ENCODE measurements around the gene GRIK4.

Gene GRIK4

DNA sequence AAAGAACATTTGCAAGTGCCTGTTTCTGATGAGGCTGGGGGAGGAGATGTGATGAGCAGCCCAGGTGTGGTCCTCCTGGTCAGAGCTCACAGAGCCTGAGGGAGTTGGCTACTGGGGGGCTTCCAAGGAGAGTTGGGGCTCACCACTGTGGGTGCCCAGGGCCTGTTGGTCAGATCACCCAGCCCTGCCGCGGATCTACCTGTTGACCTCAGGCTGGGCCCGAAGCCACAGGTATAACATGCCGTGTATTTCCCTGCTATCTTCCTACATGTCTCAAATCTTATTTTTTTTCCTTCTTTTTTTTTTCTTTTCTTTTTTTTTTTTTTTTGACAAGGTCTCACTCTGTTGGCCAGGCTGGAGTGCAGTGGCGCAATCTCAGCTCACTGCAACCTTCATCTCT is 312.7 kb downstream of the GRIK4 start:
- in situ Hi-C loops (cut with MboI; ENCODE audit: low sequenced_read_pairs), result no loop called here
- H3K27me3 ChIP-seq (ENCODE audit: low read depth), result no peaks in the 10 kb centered on the region
- H3K9me3 ChIP-seq, result no peaks in the 10 kb centered on the region

DNA sequence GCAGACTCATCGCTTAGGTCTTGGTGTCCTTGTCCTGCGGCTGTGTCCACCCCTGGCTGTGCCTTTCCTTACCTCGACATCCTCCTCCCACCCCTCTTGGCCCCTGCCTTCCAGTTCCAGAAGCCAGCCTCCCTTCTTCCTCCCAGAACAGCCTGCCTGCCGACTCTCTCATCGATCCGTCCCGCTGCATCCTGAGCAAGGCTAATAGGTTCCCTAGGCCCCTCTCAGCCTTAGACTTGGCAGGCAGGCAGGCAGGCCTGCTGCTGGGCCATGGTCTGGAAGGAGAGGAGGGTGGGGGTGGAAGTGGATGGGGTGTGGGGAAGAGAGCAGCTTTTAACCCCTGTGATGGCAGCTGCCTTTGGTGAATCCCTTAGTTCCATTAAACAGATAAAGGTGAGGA is 315.6 kb downstream of the GRIK4 start:
- Histone ChIP-seq H3K27me3 (ENCODE audit: low read depth) (no peaks in the 10 kb centered on the region), H3K4me1 (no peaks in the 10 kb centered on the region), H3K9me3 (no peaks in the 10 kb centered on the region), H3K36me3 (replicated peaks) (no peaks in the 10 kb centered on the region), H3K4me3 (no peak overlapping the region)
- DNase-seq (ENCODE audit: low spot score in 2 of 2), result no peak
- in situ Hi-C loops (cut with MboI; ENCODE audit: low sequenced_read_pairs), result no loop called here

More for the DNA sequence above, 312.7 kb downstream of the GRIK4 start:
- Histone ChIP-seq H3K4me3 (no peak overlapping the region), H3K4me1 (no peaks in the 10 kb centered on the region), H3K36me3 (replicated peaks) (no peaks in the 10 kb centered on the region)
- DNase-seq (ENCODE audit: low spot score in 2 of 2), result no peak

- no peaks in the 10 kb centered on the region for H3K27me3 ChIP-seq (ENCODE audit: low read depth)
- no peak overlapping the region for H3K4me3 ChIP-seq
- H3K4me1 ChIP-seq, result no peaks in the 10 kb centered on the region
- in situ Hi-C loops (cut with MboI; ENCODE audit: low sequenced_read_pairs), result no loop called here
- H3K9me3 ChIP-seq, result no peaks in the 10 kb centered on the region
- H3K36me3 ChIP-seq (replicated peaks), result no peaks in the 10 kb centered on the region
- no peak for DNase-seq (ENCODE audit: low spot score in 2 of 2)
Observed at GRCh38 chr11:120827820-120828219, 316.3 kb downstream of the GRIK4 start.

- no peaks in the 10 kb centered on the region for H3K27me3 ChIP-seq (ENCODE audit: low read depth)
- no peaks in the 10 kb centered on the region for H3K36me3 ChIP-seq (replicated peaks)
- in situ Hi-C loops (cut with MboI; ENCODE audit: low sequenced_read_pairs), result no loop called here
- no peak overlapping the region for H3K4me3 ChIP-seq
- H3K9me3 ChIP-seq, result no peaks in the 10 kb centered on the region
- no peak for DNase-seq (ENCODE audit: low spot score in 2 of 2)
- no peaks in the 10 kb centered on the region for H3K4me1 ChIP-seq
Observed at GRCh38 chr11:120828847-120829246, 317.3 kb downstream of the GRIK4 start.

- in situ Hi-C loops (cut with MboI; ENCODE audit: low sequenced_read_pairs), result no loop called here
- no peaks in the 10 kb centered on the region for H3K9me3 ChIP-seq
- H3K4me1 ChIP-seq, result no peaks in the 10 kb centered on the region
- no peaks in the 10 kb centered on the region for H3K36me3 ChIP-seq (replicated peaks)
- no peaks in the 10 kb centered on the region for H3K27me3 ChIP-seq (ENCODE audit: low read depth)
- H3K4me3 ChIP-seq, result no peak overlapping the region
- no peak for DNase-seq (ENCODE audit: low spot score in 2 of 2)
Observed at GRCh38 chr11:120830085-120830620, 318.6 kb downstream of the GRIK4 start.

- Histone ChIP-seq H3K4me3 (no peak overlapping the region), H3K27me3 (ENCODE audit: low read depth) (no peaks in the 10 kb centered on the region), H3K4me1 (no peaks in the 10 kb centered on the region), H3K9me3 (no peaks in the 10 kb centered on the region), H3K36me3 (replicated peaks) (no peaks in the 10 kb centered on the region)
- DNase-seq (ENCODE audit: low spot score in 2 of 2), result no peak
- in situ Hi-C loops (cut with MboI; ENCODE audit: low sequenced_read_pairs), result no loop called here
Observed at GRCh38 chr11:120832481-120833238, 321.1 kb downstream of the GRIK4 start.

- no peaks in the 10 kb centered on the region for H3K9me3 ChIP-seq
- H3K27me3 ChIP-seq (ENCODE audit: low read depth), result no peaks in the 10 kb centered on the region
Observed at GRCh38 chr11:120834686-120835210, 323.2 kb downstream of the GRIK4 start.

GRCh38 chr11:120835601-120836228 is 324.2 kb downstream of the GRIK4 start:
- in situ Hi-C loops (cut with MboI; ENCODE audit: low sequenced_read_pairs), result no loop called here
- H3K27me3 ChIP-seq (ENCODE audit: low read depth), result no peaks in the 10 kb centered on the region
- H3K4me3 ChIP-seq, result no peak overlapping the region
- H3K4me1 ChIP-seq, result no peaks in the 10 kb centered on the region
- no peaks in the 10 kb centered on the region for H3K9me3 ChIP-seq
- no peaks in the 10 kb centered on the region for H3K36me3 ChIP-seq (replicated peaks)
- no peak for DNase-seq (ENCODE audit: low spot score in 2 of 2)

More at GRCh38 chr11:120834686-120835210, 323.2 kb downstream of the GRIK4 start:
- in situ Hi-C loops (cut with MboI; ENCODE audit: low sequenced_read_pairs), result no loop called here
- H3K4me3 ChIP-seq, result no peak overlapping the region
- H3K4me1 ChIP-seq, result no peaks in the 10 kb centered on the region
- no peaks in the 10 kb centered on the region for H3K36me3 ChIP-seq (replicated peaks)
- no peak for DNase-seq (ENCODE audit: low spot score in 2 of 2)

DNA sequence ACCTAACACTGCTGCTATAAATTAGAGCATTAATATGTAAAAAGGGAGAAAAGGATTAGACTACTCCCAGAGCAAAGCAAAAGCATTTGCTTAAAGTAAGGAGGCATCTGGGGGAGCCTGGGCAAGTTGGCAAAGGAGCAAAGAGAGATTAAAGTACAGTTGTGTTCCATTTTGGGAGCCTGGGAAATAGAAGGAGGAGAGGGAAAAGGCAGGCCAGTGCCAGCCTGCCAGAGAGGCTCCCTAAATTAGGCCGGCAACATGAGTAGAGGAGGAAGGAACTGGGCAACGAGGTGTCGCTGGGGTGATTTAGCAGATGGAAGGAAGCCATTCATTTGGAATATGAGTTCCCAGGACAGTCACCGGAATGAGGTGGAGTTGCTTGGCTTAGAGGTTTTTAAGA is 326.1 kb downstream of the GRIK4 start:
- Histone ChIP-seq H3K4me1 (no peaks in the 10 kb centered on the region), H3K36me3 (replicated peaks) (no peaks in the 10 kb centered on the region), H3K27me3 (ENCODE audit: low read depth) (no peaks in the 10 kb centered on the region), H3K9me3 (no peaks in the 10 kb centered on the region), H3K4me3 (no peak overlapping the region)
- DNase-seq (ENCODE audit: low spot score in 2 of 2), result no peak
- in situ Hi-C loops (cut with MboI; ENCODE audit: low sequenced_read_pairs), result no loop called here

DNA sequence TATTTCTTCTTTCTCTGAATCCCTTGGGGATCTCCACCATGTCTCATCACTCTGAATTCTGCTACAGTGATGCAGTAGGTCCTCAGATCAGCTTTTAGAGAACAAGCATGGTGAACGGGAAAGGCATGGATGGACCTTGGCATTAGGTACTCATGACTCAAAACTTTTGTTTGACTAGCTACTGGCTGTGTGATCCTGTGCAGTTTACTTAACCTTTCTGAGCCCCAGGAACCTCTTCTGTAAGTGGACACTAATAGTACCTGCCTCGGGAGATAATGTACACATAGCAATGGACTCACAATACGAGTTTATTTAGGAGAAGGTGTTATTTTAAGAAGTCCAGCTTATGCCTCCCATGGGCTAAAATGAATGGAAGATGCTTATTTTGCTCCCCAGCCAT is 327.7 kb downstream of the GRIK4 start:
- in situ Hi-C loops (cut with MboI; ENCODE audit: low sequenced_read_pairs), result no loop called here
- Histone ChIP-seq H3K4me3 (no peak overlapping the region), H3K27me3 (ENCODE audit: low read depth) (no peaks in the 10 kb centered on the region), H3K9me3 (no peaks in the 10 kb centered on the region), H3K4me1 (no peaks in the 10 kb centered on the region), H3K36me3 (replicated peaks) (no peaks in the 10 kb centered on the region)
- DNase-seq (ENCODE audit: low spot score in 2 of 2), result no peak

DNA sequence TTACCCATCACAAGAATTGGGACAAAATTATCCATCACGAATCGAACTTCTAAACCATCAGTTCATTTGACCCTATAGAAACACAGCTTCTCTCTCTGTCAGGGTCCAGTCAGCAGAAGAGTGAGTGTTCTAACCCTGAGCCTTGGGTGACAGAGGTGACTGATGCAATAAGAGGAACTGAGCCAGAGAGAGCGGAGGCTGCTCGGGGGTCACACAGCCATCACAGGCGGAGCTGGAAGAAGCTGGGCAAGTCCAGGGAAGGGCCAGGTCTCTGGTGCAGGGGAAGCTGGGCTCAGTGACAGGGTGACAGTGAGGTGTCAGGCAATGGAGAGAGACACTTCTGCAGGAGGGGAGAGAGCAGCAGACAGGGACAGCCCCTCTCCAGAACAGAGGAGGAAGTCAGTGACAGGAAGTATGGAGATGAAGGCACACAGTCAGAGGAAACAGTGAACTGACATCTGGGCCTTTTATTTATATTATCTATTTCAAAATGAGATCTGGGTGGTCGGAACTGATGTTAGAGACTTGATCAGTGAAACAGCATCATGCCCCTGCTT is 328.4 kb downstream of the GRIK4 start:
- Histone ChIP-seq H3K27me3 (ENCODE audit: low read depth) (no peaks in the 10 kb centered on the region), H3K4me3 (no peak overlapping the region), H3K4me1 (no peaks in the 10 kb centered on the region), H3K36me3 (replicated peaks) (no peaks in the 10 kb centered on the region), H3K9me3 (no peaks in the 10 kb centered on the region)
- DNase-seq (ENCODE audit: low spot score in 2 of 2), result no peak
- in situ Hi-C loops (cut with MboI; ENCODE audit: low sequenced_read_pairs), result no loop called here

DNA sequence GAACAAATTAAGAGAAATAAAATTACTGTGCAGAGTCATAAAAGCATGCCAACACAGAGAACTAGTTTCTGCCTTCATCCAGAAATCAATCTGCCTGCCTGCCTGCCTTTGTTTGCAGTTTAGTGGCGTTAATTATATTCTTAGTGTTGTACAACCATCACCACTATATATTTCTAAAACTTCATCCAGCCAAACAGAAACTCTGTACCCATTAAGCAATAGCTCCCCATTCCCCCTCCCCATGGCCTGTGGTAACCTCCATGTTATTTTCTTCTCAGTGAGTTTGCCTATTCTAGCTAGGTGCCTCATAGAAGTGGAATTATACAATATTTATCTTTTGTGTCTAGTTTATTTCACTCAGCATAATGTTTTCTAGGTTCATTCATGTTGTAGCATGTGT is 329.1 kb downstream of the GRIK4 start:
- H3K27me3 ChIP-seq (ENCODE audit: low read depth), result no peaks in the 10 kb centered on the region
- no peaks in the 10 kb centered on the region for H3K4me1 ChIP-seq
- no peak for DNase-seq (ENCODE audit: low spot score in 2 of 2)
- H3K9me3 ChIP-seq, result no peaks in the 10 kb centered on the region
- H3K4me3 ChIP-seq, result no peak overlapping the region
- in situ Hi-C loops (cut with MboI; ENCODE audit: low sequenced_read_pairs), result no loop called here
- H3K36me3 ChIP-seq (replicated peaks), result no peaks in the 10 kb centered on the region

GRCh38 chr11:120841074-120841473 is 329.5 kb downstream of the GRIK4 start:
- H3K4me1 ChIP-seq, result no peaks in the 10 kb centered on the region
- no peaks in the 10 kb centered on the region for H3K27me3 ChIP-seq (ENCODE audit: low read depth)
- no peaks in the 10 kb centered on the region for H3K9me3 ChIP-seq
- no peak overlapping the region for H3K4me3 ChIP-seq
- in situ Hi-C loops (cut with MboI; ENCODE audit: low sequenced_read_pairs), result no loop called here
- DNase-seq (ENCODE audit: low spot score in 2 of 2), result no peak
- no peaks in the 10 kb centered on the region for H3K36me3 ChIP-seq (replicated peaks)

- Histone ChIP-seq H3K36me3 (replicated peaks) (no peaks in the 10 kb centered on the region), H3K4me1 (no peaks in the 10 kb centered on the region), H3K4me3 (no peak overlapping the region), H3K27me3 (ENCODE audit: low read depth) (no peaks in the 10 kb centered on the region), H3K9me3 (no peaks in the 10 kb centered on the region)
- in situ Hi-C loops (cut with MboI; ENCODE audit: low sequenced_read_pairs), result no loop called here
- DNase-seq (ENCODE audit: low spot score in 2 of 2), result no peak
Observed at GRCh38 chr11:120842195-120842594, 330.6 kb downstream of the GRIK4 start.
